H9 (cell line): ENCODE data around the gene TCAF1. TPM values are rescaled to one million over a fixed set of nuclear protein-coding genes. Genes with fewer than 3 reads are reported as not detected.

ENCODE experiments used
- DNase-seq: peaks from one replicate; pipeline ENCODE4 v3.0.0-alpha.2; 2017
- H2AFZ ChIP-seq: one replicate; pipeline ENCODE4 v1.6.1; 2013; ENCODE audit warnings: mild to moderate bottlenecking, low read length, control low read depth, moderate library complexity
- H2AK5ac ChIP-seq: 2 replicates; pipeline ENCODE4 v1.6.1; 2013; ENCODE audit warnings: low read length, control low read depth, mixed read lengths; ENCODE audit not compliant: insufficient read length
- H2BK120ac ChIP-seq: one replicate; pipeline ENCODE4 v1.6.1; 2013; ENCODE audit warnings: low read depth, mild to moderate bottlenecking, low read length, control low read depth, inconsistent platforms; ENCODE audit not compliant: poor library complexity, severe bottlenecking
- H2BK12ac ChIP-seq: 2 replicates; pipeline ENCODE4 v1.6.1; 2013; ENCODE audit warnings: low read length, control low read depth, mixed read lengths, low read depth; ENCODE audit not compliant: insufficient read length
- H2BK15ac ChIP-seq: 2 replicates; pipeline ENCODE4 v1.6.1; 2013; ENCODE audit warnings: low read depth, low read length, control low read depth
- H2BK20ac ChIP-seq: one replicate; pipeline ENCODE4 v1.6.1; 2013; ENCODE audit warnings: low read depth, mild to moderate bottlenecking, low read length, control low read depth, inconsistent platforms; ENCODE audit not compliant: poor library complexity, severe bottlenecking
- H2BK5ac ChIP-seq: 2 replicates; pipeline ENCODE4 v1.6.1; 2013; ENCODE audit warnings: low read length, control low read depth, mixed read lengths; ENCODE audit not compliant: insufficient read length
- H3K14ac ChIP-seq: 2 replicates; pipeline ENCODE4 v1.6.1; 2013; ENCODE audit warnings: low read length, control low read depth; ENCODE audit not compliant: insufficient read depth
- H3K18ac ChIP-seq: 2 replicates; pipeline ENCODE4 v1.6.1; 2013; ENCODE audit warnings: low read depth, mild to moderate bottlenecking, mixed read lengths, low read length, control low read depth; ENCODE audit not compliant: insufficient read length
- H3K23ac ChIP-seq: 2 replicates; pipeline ENCODE4 v1.6.1; 2013; ENCODE audit warnings: low read length, control low read depth, mixed read lengths, low read depth; ENCODE audit not compliant: insufficient read length
- H3K23me2 ChIP-seq: 2 replicates; pipeline ENCODE4 v1.6.1; 2013; ENCODE audit warnings: low read depth, mild to moderate bottlenecking, mixed read lengths, low read length, control low read depth; ENCODE audit not compliant: insufficient read length, poor library complexity, severe bottlenecking
- H3K27ac ChIP-seq: 2 replicates; pipeline ENCODE4 v1.5.1; 2013; ENCODE audit warnings: low read length, control low read depth, mixed read lengths, low read depth; ENCODE audit not compliant: insufficient read length
- H3K27me3 ChIP-seq: 2 replicates; pipeline ENCODE4 v1.6.1; 2013; ENCODE audit warnings: low read length, control low read depth, inconsistent platforms; ENCODE audit not compliant: insufficient read depth
- H3K4ac ChIP-seq: 2 replicates; pipeline ENCODE4 v1.6.1; 2013; ENCODE audit warnings: low read depth, mild to moderate bottlenecking, control low read depth, inconsistent platforms, low read length, moderate library complexity
- H3K4me1 ChIP-seq: 2 replicates; pipeline ENCODE4 v1.6.1; 2013; ENCODE audit warnings: low read length, control low read depth, inconsistent platforms; ENCODE audit not compliant: insufficient read depth
- H3K4me2 ChIP-seq: 2 replicates; pipeline ENCODE4 v1.6.1; 2013; ENCODE audit warnings: low read length, control low read depth, mixed read lengths; ENCODE audit not compliant: insufficient read length, insufficient read depth
- H3K56ac ChIP-seq: 2 replicates; pipeline ENCODE4 v1.6.1; 2013; ENCODE audit warnings: low read depth, mild to moderate bottlenecking, mixed read lengths, low read length, control low read depth; ENCODE audit not compliant: insufficient read length
- H3K79me1 ChIP-seq: 2 replicates; pipeline ENCODE4 v1.6.1; 2013; ENCODE audit warnings: low read depth, mild to moderate bottlenecking, moderate library complexity, low read length, control low read depth, inconsistent platforms; ENCODE audit not compliant: insufficient read depth, poor library complexity, severe bottlenecking
- H3K79me2 ChIP-seq: 2 replicates; pipeline ENCODE4 v1.6.1; 2013; ENCODE audit warnings: low read length, control low read depth, inconsistent platforms; ENCODE audit not compliant: insufficient read depth
- H3K9ac ChIP-seq: 2 replicates; pipeline ENCODE4 v1.6.1; 2013; ENCODE audit warnings: low read length, control low read depth, mixed read lengths; ENCODE audit not compliant: insufficient read length; ENCODE audit errors: extremely low read depth
- H3K9me3 ChIP-seq: one replicate; pipeline ENCODE4 v1.6.1; 2013; ENCODE audit warnings: low read depth, low read length, inconsistent platforms; ENCODE audit not compliant: control insufficient read depth
- H3T11ph ChIP-seq: one replicate; pipeline ENCODE4 v1.6.1; 2013; ENCODE audit warnings: mild to moderate bottlenecking, low read length, control low read depth, inconsistent platforms
- H4K20me1 ChIP-seq: one replicate; pipeline ENCODE4 v1.6.1; 2013; ENCODE audit not compliant: control insufficient read depth, insufficient read length, insufficient read depth
- H4K5ac ChIP-seq: 2 replicates; pipeline ENCODE4 v1.6.1; 2013; ENCODE audit warnings: low read depth, mild to moderate bottlenecking, mixed read lengths, low read length, control low read depth; ENCODE audit not compliant: insufficient read length
- H4K8ac ChIP-seq: replicated peaks from 2 replicates; pipeline ENCODE4 v1.6.1; 2013; ENCODE audit warnings: low read length, control low read depth, mixed read lengths, low read depth; ENCODE audit not compliant: insufficient read length
- H4K91ac ChIP-seq: 2 replicates; pipeline ENCODE4 v1.6.1; 2013; ENCODE audit warnings: low read depth, mild to moderate bottlenecking, moderate library complexity, mixed read lengths, low read length, control low read depth; ENCODE audit not compliant: insufficient read length
- H3K27ac Mint-ChIP-seq, 3 experiments: 2 replicates in 2 of 3; 3 replicates in 1 of 3; pipeline ENCODE4 v1.8.0; 2020 to 2021; ENCODE audit warnings: mixed read lengths in 3 of 3, mild to moderate bottlenecking in 1 of 3, moderate library complexity in 1 of 3
- H3K27me3 Mint-ChIP-seq: 2 replicates; pipeline ENCODE4 v1.8.0; 2021; ENCODE audit warnings: low read depth, mild to moderate bottlenecking, moderate library complexity, mixed read lengths
- H3K36me3 Mint-ChIP-seq, 3 experiments: 2 replicates in 2 of 3; 3 replicates in 1 of 3; pipeline ENCODE4 v1.8.0; 2020 to 2021; ENCODE audit warnings: low read depth in 3 of 3, mixed read lengths in 3 of 3; ENCODE audit not compliant: insufficient read depth in 1 of 3
- H3K4me1 Mint-ChIP-seq, 2 experiments: 2 replicates each; pipeline ENCODE4 v1.8.0; 2020; ENCODE audit warnings: mixed read lengths in 2 of 2
- H3K4me3 Mint-ChIP-seq, 2 experiments: 2 replicates in 1 of 2; 3 replicates in 1 of 2; pipeline ENCODE4 v1.8.0; 2020 to 2021; ENCODE audit warnings: mild to moderate bottlenecking in 2 of 2, mixed read lengths in 2 of 2, moderate library complexity in 1 of 2
- H3K9me3 Mint-ChIP-seq, 2 experiments: 2 replicates in 1 of 2; 3 replicates in 1 of 2; pipeline ENCODE4 v1.8.0; 2020; ENCODE audit warnings: mild to moderate bottlenecking in 2 of 2, mixed read lengths in 2 of 2, moderate library complexity in 1 of 2
- total RNA-seq: library from RNA; stranded (reverse); gene quantifications from 2 replicates; pipeline ENCODE4 v1.2.1, GENCODE V29; 2021
- TF ChIP-seq, protein P1 (sequence below): fragments of 200-600 bp; sonication (generic); conservative IDR thresholded peaks from 3 replicates; pipeline ENCODE4 v1.8.0; 2021; ENCODE audit warnings: antibody characterized with exemption, mild to moderate bottlenecking

The TCAF1 gene
- total RNA-seq, 1 experiment from 2014 or later, result 46.8 TPM

DNA sequence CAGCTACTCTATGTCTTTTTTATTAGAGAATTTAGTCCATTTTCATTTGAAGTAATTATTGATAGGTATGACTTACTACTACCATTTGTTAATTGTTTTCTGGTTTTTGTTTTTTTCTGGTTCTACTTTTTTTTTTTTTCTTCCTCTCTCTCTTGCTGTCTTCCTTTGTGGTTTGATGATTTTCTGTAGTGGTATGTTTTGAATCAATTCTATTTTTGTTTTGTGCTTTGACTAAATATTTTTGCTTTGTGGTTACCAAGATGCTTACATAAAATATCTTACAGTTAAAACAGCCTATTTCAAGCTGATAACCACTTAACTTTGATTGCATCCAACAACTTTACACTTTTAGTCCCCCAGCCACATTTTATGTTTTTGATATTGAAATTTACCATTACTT, 29.8 kb upstream of the TCAF1 start:
- H2AK5ac ChIP-seq, result no peak overlapping the region
- Mint-ChIP-seq H3K4me1 (peaks cover 0 to 8% of the 10 kb centered on the region in 2 experiments; a peak in 2 of 4 replicates), H3K27ac (no peak overlapping the region), H3K36me3 (no peaks in the 10 kb centered on the region), H3K27me3 (no peaks in the 10 kb centered on the region; the same call in 1 of the 2 replicates), H3K4me3 (no peak overlapping the region), H3K9me3 (no peaks in the 10 kb centered on the region)
- no peaks in the 10 kb centered on the region for H4K20me1 ChIP-seq
- H3K79me2 ChIP-seq, result no peaks in the 10 kb centered on the region
- no peak overlapping the region for H3K23ac ChIP-seq
- H3K4ac ChIP-seq, result no peak overlapping the region
- H2AFZ ChIP-seq, result no peak overlapping the region
- no peak for DNase-seq
- H3K14ac ChIP-seq, result no peak overlapping the region
- TF ChIP-seq, protein P1, sequence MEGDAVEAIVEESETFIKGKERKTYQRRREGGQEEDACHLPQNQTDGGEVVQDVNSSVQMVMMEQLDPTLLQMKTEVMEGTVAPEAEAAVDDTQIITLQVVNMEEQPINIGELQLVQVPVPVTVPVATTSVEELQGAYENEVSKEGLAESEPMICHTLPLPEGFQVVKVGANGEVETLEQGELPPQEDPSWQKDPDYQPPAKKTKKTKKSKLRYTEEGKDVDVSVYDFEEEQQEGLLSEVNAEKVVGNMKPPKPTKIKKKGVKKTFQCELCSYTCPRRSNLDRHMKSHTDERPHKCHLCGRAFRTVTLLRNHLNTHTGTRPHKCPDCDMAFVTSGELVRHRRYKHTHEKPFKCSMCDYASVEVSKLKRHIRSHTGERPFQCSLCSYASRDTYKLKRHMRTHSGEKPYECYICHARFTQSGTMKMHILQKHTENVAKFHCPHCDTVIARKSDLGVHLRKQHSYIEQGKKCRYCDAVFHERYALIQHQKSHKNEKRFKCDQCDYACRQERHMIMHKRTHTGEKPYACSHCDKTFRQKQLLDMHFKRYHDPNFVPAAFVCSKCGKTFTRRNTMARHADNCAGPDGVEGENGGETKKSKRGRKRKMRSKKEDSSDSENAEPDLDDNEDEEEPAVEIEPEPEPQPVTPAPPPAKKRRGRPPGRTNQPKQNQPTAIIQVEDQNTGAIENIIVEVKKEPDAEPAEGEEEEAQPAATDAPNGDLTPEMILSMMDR, result no peak
- no peak overlapping the region for H4K8ac ChIP-seq
- no peaks in the 10 kb centered on the region for H3K27me3 ChIP-seq
- no peak overlapping the region for H3K18ac ChIP-seq
- H3K27ac ChIP-seq, result no peak overlapping the region
- no peak overlapping the region for H4K91ac ChIP-seq
- no peaks in the 10 kb centered on the region for H3K4me1 ChIP-seq
- H2BK15ac ChIP-seq, result no peak overlapping the region
- H3K56ac ChIP-seq, result no peak overlapping the region
- H3K4me2 ChIP-seq, result no peak overlapping the region
- H3T11ph ChIP-seq, result no peak overlapping the region
- no peaks in the 10 kb centered on the region for H3K23me2 ChIP-seq
- H3K9me3 ChIP-seq, result no peaks in the 10 kb centered on the region
- H4K5ac ChIP-seq, result no peak overlapping the region
- no peak overlapping the region for H2BK5ac ChIP-seq
- H2BK20ac ChIP-seq, result no peak overlapping the region
- no peak overlapping the region for H2BK12ac ChIP-seq
- H3K79me1 ChIP-seq, result no peaks in the 10 kb centered on the region
- no peak overlapping the region for H3K9ac ChIP-seq
- H2BK120ac ChIP-seq, result no peak overlapping the region
